ENCODE measurements around the gene METAP2. TPM values are rescaled to one million over a fixed set of nuclear protein-coding genes. Genes with fewer than 3 reads are reported as not detected.
"Not testable (repeated sequence)": the region's sequence is repeated elsewhere in the genome, so short reads cannot be mapped to it uniquely, and the experiment has no call there.

METAP2 gene
- total RNA-seq, 2 donors from 2014 or later = 24.5 to 87.6 TPM

GRCh38 chr12:95445884-95446505, 28.0 kb upstream of the METAP2 start:
- no peak for TF ChIP-seq CTCF (IDR thresholded peaks at IDR 0.05)
- Histone ChIP-seq H3K27me3 (replicated peaks; ENCODE audit: insufficient read depth) (no peaks in the 10 kb centered on the region), H3K4me1 (ENCODE audit: control insufficient read depth in 1 of 2, low read depth in 2 of 2) (no peaks in the 10 kb centered on the region), H3K4me3 (no peak overlapping the region), H3K27ac (no peak overlapping the region), H3K36me3 (no peaks in the 10 kb centered on the region), H3K9me3 (no peaks in the 10 kb centered on the region)
- ATAC-seq (ENCODE audit: insufficient number of reproducible peaks, low FRiP score, low read depth) (no peak), DNase-seq (ENCODE audit: low spot score) (no peak)

- Histone ChIP-seq H3K9me3 (no peaks in the 10 kb centered on the region), H3K4me3 (peak overlapping the region; percentile 23), H3K36me3 (no peaks in the 10 kb centered on the region), H3K4me1 (ENCODE audit: control insufficient read depth in 1 of 2, low read depth in 2 of 2) (no peaks in the 10 kb centered on the region), H3K27ac (no peak overlapping the region), H3K27me3 (replicated peaks; ENCODE audit: insufficient read depth) (no peaks in the 10 kb centered on the region)
- no peak for TF ChIP-seq CTCF (IDR thresholded peaks at IDR 0.05)
- ATAC-seq (ENCODE audit: insufficient number of reproducible peaks, low FRiP score, low read depth) = no peak
- DNase-seq (ENCODE audit: low spot score) = no peak
Observed at GRCh38 chr12:95446506-95446900, 27.4 kb upstream of the METAP2 start.

- not testable (repeated sequence) for ATAC-seq (ENCODE audit: insufficient number of reproducible peaks, low FRiP score, low read depth); H3K27ac ChIP-seq; H3K27me3 ChIP-seq (replicated peaks; ENCODE audit: insufficient read depth); H3K4me1 ChIP-seq (ENCODE audit: control insufficient read depth in 1 of 2, low read depth in 2 of 2); H3K36me3 ChIP-seq; H3K9me3 ChIP-seq; DNase-seq (ENCODE audit: low spot score); H3K4me3 ChIP-seq
Observed at GRCh38 chr12:95449656-95450055, 24.3 kb upstream of the METAP2 start.

GRCh38 chr12:95452501-95452900, 21.5 kb upstream of the METAP2 start:
- H3K4me1 ChIP-seq (ENCODE audit: control insufficient read depth in 1 of 2, low read depth in 2 of 2) = peaks cover 0 to 20% of the 10 kb centered on the region in 2 donors
- not testable (repeated sequence) for H3K36me3 ChIP-seq; H3K9me3 ChIP-seq; H3K27ac ChIP-seq; H3K4me3 ChIP-seq; ATAC-seq (ENCODE audit: insufficient number of reproducible peaks, low FRiP score, low read depth); DNase-seq (ENCODE audit: low spot score); H3K27me3 ChIP-seq (replicated peaks; ENCODE audit: insufficient read depth)

- DNase-seq (ENCODE audit: low spot score) = not testable (repeated sequence)
- peaks cover 15% of the 10 kb centered on the region for H3K9me3 ChIP-seq
Observed at GRCh38 chr12:95453881-95454280, 20.1 kb upstream of the METAP2 start.

GRCh38 chr12:95454780-95455215, 19.2 kb upstream of the METAP2 start:
- H3K4me1 ChIP-seq (ENCODE audit: control insufficient read depth in 1 of 2, low read depth in 2 of 2) = peaks cover 0 to 20% of the 10 kb centered on the region in 2 donors
- peaks cover 15% of the 10 kb centered on the region for H3K9me3 ChIP-seq
- ATAC-seq (ENCODE audit: insufficient number of reproducible peaks, low FRiP score, low read depth); H3K27me3 ChIP-seq (replicated peaks; ENCODE audit: insufficient read depth); H3K36me3 ChIP-seq; H3K4me3 ChIP-seq; DNase-seq (ENCODE audit: low spot score): not testable (repeated sequence)
- H3K27ac ChIP-seq = peak overlapping the region; percentile 64 to 73

More at GRCh38 chr12:95453881-95454280, 20.1 kb upstream of the METAP2 start:
- H3K27ac ChIP-seq = peak overlapping the region; percentile 64 to 73
- not testable (repeated sequence) for H3K27me3 ChIP-seq (replicated peaks; ENCODE audit: insufficient read depth); H3K4me3 ChIP-seq; H3K36me3 ChIP-seq; ATAC-seq (ENCODE audit: insufficient number of reproducible peaks, low FRiP score, low read depth)
- peaks cover 0 to 20% of the 10 kb centered on the region in 2 donors for H3K4me1 ChIP-seq (ENCODE audit: control insufficient read depth in 1 of 2, low read depth in 2 of 2)

- H3K9me3 ChIP-seq = peaks cover 15% of the 10 kb centered on the region
- H3K4me1 ChIP-seq (ENCODE audit: control insufficient read depth in 1 of 2, low read depth in 2 of 2) = peaks cover 0 to 20% of the 10 kb centered on the region in 2 donors
- not testable (repeated sequence) for H3K27me3 ChIP-seq (replicated peaks; ENCODE audit: insufficient read depth); H3K36me3 ChIP-seq; DNase-seq (ENCODE audit: low spot score); ATAC-seq (ENCODE audit: insufficient number of reproducible peaks, low FRiP score, low read depth); H3K27ac ChIP-seq; H3K4me3 ChIP-seq
Observed at GRCh38 chr12:95457605-95458004, 16.3 kb upstream of the METAP2 start.
